Mammary epithelial cell (primary cell): ENCODE data around the gene KLRB1.

Experiments used
- EZH2 ChIP-seq: IDR thresholded peaks from 2 replicates; pipeline ENCODE4 v1.6.1; 2012; ENCODE audit warnings: low read length, inconsistent platforms, borderline replicate concordance
- TF ChIP-seq, protein P1 (sequence below), 2 donors: IDR thresholded peaks in 1 of 2; conservative IDR thresholded peaks in 1 of 2; 2 replicates each; pipeline ENCODE4 v1.5.1; 2011 to 2012; ENCODE audit warnings: inconsistent platforms in 2 of 2, low read length in 2 of 2, mild to moderate bottlenecking in 2 of 2, control low read depth in 1 of 2, low read depth in 1 of 2; ENCODE audit not compliant: insufficient read depth in 1 of 2; ENCODE audit errors: extremely low read depth in 1 of 2

DNA sequence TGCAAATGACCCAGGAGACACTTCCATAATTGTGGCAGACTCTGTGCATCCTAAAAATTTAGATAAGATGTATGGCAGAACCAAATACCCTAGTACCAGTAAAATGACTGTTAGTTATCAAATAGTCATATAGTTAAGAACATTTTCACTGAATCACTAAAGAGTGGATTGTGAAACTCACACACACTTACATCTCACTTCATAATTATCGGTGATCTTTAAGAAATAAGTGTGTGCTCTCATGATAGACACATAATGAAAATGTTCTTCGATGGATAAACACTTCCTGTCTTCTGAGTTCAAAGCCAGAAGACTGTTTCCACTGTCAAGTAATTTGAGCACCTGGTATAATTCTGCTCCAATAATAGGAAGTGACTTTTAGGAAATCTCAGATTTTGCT is 19.1 kb upstream of the KLRB1 start:
- TF ChIP-seq EZH2, result no peak
- TF ChIP-seq, protein P1, sequence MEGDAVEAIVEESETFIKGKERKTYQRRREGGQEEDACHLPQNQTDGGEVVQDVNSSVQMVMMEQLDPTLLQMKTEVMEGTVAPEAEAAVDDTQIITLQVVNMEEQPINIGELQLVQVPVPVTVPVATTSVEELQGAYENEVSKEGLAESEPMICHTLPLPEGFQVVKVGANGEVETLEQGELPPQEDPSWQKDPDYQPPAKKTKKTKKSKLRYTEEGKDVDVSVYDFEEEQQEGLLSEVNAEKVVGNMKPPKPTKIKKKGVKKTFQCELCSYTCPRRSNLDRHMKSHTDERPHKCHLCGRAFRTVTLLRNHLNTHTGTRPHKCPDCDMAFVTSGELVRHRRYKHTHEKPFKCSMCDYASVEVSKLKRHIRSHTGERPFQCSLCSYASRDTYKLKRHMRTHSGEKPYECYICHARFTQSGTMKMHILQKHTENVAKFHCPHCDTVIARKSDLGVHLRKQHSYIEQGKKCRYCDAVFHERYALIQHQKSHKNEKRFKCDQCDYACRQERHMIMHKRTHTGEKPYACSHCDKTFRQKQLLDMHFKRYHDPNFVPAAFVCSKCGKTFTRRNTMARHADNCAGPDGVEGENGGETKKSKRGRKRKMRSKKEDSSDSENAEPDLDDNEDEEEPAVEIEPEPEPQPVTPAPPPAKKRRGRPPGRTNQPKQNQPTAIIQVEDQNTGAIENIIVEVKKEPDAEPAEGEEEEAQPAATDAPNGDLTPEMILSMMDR (conservative IDR thresholded peaks at IDR 0.05 in 1 of 2, IDR thresholded peaks at IDR 0.05 in 1 of 2; ENCODE audit: extremely low read depth in 1 of 2, insufficient read depth in 1 of 2, low read depth in 1 of 2, low read length in 2 of 2), result no peak
